Measurements from ENCODE around the gene BEND3.

- TF ChIP-seq CTCF (IDR thresholded peaks at IDR 0.05): no peak
- TF ChIP-seq POLR2A (IDR thresholded peaks at IDR 0.05): no peak
These were observed 12.2 kb downstream of the BEND3 start for GRCh38 chr6:107103082-107103481.

All from Peyer's patch (tissue), 4 donors.